Calu3 (cell line): ENCODE data around the gene PLEKHA8. TPM values are rescaled to one million over a fixed set of nuclear protein-coding genes. Genes with fewer than 3 reads are reported as not detected.

Experiments used
- BruUV-seq: library from RNA; stranded (reverse); fragments of 400-500 nt; replicated peaks from 2 replicates; lab custom pipeline; 2021; lab: Mats Ljungman, UMichigan
- CTCF ChIA-PET: fragments of 300-600 bp; sonication (Branson Sonifier 250); formaldehyde crosslinking; loops from one replicate; lab custom pipeline; 2022; ENCODE audit warnings: antibody characterized with exemption; lab: Charles Lee
- DNase-seq: peaks from one replicate; pipeline ENCODE4 v3.0.0; 2022
- H3K27ac Mint-ChIP-seq: one replicate; pipeline ENCODE4 v1.8.0; 2022; ENCODE audit warnings: mixed read lengths; ENCODE audit not compliant: unreplicated experiment
- H3K27me3 Mint-ChIP-seq: one replicate; pipeline ENCODE4 v1.8.0; 2022; ENCODE audit warnings: mixed read lengths; ENCODE audit not compliant: unreplicated experiment
- H3K36me3 Mint-ChIP-seq: one replicate; pipeline ENCODE4 v1.8.0; 2022; ENCODE audit warnings: mild to moderate bottlenecking, moderate library complexity, mixed read lengths; ENCODE audit not compliant: insufficient read depth, unreplicated experiment
- H3K4me1 Mint-ChIP-seq: one replicate; pipeline ENCODE4 v1.8.0; 2022; ENCODE audit warnings: mild to moderate bottlenecking, low read depth, mixed read lengths; ENCODE audit not compliant: unreplicated experiment
- H3K4me3 Mint-ChIP-seq: one replicate; pipeline ENCODE4 v1.8.0; 2022; ENCODE audit warnings: mild to moderate bottlenecking, low read depth, moderate library complexity, mixed read lengths; ENCODE audit not compliant: unreplicated experiment
- H3K9me3 Mint-ChIP-seq: one replicate; pipeline ENCODE4 v1.8.0; 2022; ENCODE audit warnings: low read depth, mixed read lengths; ENCODE audit not compliant: unreplicated experiment
- intact Hi-C: fragments of 100-400 bp; cut with micrococcal nuclease; formaldehyde crosslinking; loops from one replicate; pipeline ENCODE4 v1.10.0; 2022; ENCODE audit not compliant: unreplicated experiment
- total RNA-seq: library from RNA; stranded (reverse); gene quantifications from 2 replicates; pipeline ENCODE4 v1.2.3, GENCODE V29; 2022
- TF ChIP-seq, protein P1 (sequence below): fragments of 200-600 bp; IDR thresholded peaks from one replicate; pipeline ENCODE4 v1.8.0; 2022; ENCODE audit warnings: antibody characterized with exemption; ENCODE audit not compliant: unreplicated experiment

Gene PLEKHA8
- total RNA-seq, 1 experiment from 2014 or later = 27.6 TPM

DNA sequence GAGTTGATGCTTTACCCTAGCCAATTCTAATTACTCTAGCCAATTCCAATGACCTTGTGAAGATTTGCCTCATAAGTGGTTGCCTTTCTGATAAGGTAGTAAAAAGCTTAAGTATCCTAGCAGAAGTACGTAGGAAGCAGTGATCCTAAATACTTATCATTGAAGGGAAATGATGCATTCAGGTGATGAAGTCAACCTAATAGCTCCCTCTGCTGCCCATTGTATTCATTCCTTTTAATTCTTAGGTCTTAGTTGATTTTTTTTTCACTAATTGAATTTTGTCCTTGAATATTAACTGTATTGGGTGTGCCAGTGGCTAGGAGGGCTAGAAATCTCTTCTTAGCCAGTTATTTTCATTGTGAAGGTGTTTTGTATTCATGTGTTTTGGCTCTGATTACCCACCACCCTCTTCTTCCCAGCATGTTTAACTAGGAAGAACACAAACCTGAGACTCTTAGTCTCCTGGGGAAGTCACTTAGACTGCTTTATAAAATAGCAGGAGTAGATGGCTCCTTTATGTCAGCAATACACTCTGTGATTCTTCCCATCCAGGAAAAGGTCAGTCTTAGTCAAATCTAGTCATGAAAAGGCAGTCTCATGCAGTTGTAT is 46.3 kb downstream of the PLEKHA8 start:
- Mint-ChIP-seq H3K27ac (no peak overlapping the region), H3K36me3 (no peaks in the 10 kb centered on the region), H3K4me1 (no peaks in the 10 kb centered on the region), H3K4me3 (no peak overlapping the region), H3K9me3 (no peaks in the 10 kb centered on the region), H3K27me3 (no peaks in the 10 kb centered on the region)
- CTCF ChIA-PET = interaction anchor here (0.5 to 1.4 kb wide), 15 partner anchors 8 to 1153 kb away, joined by 3 to 10 read pairs (median 4); no protein-coding TSS in a partner anchor
- intact Hi-C loops = no loop called here
- TF ChIP-seq, protein P1, sequence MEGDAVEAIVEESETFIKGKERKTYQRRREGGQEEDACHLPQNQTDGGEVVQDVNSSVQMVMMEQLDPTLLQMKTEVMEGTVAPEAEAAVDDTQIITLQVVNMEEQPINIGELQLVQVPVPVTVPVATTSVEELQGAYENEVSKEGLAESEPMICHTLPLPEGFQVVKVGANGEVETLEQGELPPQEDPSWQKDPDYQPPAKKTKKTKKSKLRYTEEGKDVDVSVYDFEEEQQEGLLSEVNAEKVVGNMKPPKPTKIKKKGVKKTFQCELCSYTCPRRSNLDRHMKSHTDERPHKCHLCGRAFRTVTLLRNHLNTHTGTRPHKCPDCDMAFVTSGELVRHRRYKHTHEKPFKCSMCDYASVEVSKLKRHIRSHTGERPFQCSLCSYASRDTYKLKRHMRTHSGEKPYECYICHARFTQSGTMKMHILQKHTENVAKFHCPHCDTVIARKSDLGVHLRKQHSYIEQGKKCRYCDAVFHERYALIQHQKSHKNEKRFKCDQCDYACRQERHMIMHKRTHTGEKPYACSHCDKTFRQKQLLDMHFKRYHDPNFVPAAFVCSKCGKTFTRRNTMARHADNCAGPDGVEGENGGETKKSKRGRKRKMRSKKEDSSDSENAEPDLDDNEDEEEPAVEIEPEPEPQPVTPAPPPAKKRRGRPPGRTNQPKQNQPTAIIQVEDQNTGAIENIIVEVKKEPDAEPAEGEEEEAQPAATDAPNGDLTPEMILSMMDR = peak; percentile 54
- BruUV-seq = no TSS peak
- DNase-seq = peak; percentile 23

DNA sequence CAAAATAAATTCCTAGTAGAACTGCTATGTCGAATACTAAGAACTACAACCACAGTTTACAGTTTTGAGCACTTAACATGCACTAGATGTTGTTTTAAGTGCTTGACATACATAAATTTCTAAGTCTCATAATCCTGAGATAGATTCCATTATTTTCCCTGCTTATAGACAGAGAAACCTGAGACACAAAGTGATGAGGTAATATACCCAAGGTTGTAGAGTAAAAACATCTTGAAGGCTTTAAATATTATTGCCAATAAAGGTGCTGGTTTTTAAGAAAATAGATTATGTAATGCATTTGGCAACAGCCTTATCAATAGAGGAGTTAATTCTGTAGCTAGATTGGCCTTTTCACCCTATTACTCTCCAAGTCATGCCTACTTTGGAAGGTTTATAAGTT is 48.2 kb downstream of the PLEKHA8 start:
- Mint-ChIP-seq H3K4me1 (no peaks in the 10 kb centered on the region), H3K9me3 (no peaks in the 10 kb centered on the region), H3K27ac (no peak overlapping the region), H3K36me3 (no peaks in the 10 kb centered on the region), H3K27me3 (no peaks in the 10 kb centered on the region), H3K4me3 (no peak overlapping the region)
- TF ChIP-seq, protein P1 = no peak
- no peak for DNase-seq
- CTCF ChIA-PET = no interaction called here
- no TSS peak for BruUV-seq
- intact Hi-C loops = no loop called here

DNA sequence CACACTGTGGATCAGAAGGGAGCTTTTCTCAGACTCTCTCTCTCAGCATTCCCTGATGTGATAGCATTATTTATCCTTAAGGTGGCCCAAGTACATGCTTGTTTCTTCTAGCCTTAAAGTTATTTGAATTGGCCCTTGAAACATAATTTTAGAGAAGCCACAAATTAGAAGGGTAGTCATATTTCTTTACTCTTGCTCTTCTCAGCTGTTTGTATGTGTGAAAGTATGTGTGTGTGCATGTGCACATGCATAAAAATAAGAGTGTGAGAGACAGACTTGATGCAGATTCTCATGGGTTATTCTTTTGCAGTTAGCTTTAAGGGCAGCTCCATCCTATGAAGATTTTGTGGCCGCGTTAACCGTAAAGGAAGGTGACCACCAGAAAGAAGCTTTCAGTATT is 50.1 kb downstream of the PLEKHA8 start:
- Mint-ChIP-seq H3K4me1 (no peaks in the 10 kb centered on the region), H3K27me3 (no peaks in the 10 kb centered on the region), H3K27ac (no peak overlapping the region), H3K4me3 (no peak overlapping the region), H3K36me3 (no peaks in the 10 kb centered on the region), H3K9me3 (no peaks in the 10 kb centered on the region)
- no peak for DNase-seq
- CTCF ChIA-PET = no interaction called here
- intact Hi-C loops = no loop called here
- TF ChIP-seq, protein P1 = no peak
- no TSS peak for BruUV-seq

DNA sequence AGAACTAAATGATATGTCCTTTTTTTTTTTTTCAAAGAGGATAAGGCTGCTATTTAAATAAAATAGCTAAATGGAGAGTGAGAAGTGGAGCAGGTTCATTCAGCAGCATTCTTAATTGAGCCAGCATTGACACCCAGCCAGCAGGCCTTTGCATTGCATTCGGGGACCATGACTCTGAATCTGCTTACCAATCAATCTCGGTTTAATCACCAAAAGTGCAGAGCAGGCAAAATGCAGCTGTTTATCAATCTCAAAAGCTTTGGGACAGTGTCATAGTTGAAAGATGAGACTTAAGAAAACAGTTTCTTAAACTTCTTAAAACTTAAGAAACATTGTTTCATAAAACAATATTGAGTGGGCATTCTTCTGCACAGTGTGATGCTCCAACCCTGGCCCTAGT is 51.7 kb downstream of the PLEKHA8 start:
- Mint-ChIP-seq H3K27me3 (no peaks in the 10 kb centered on the region), H3K36me3 (no peaks in the 10 kb centered on the region), H3K4me3 (no peak overlapping the region), H3K4me1 (no peaks in the 10 kb centered on the region), H3K9me3 (no peaks in the 10 kb centered on the region), H3K27ac (no peak overlapping the region)
- intact Hi-C loops = loop anchor here (10.0 kb wide), 1 partner anchor 325 kb away; no protein-coding TSS in a partner anchor
- no peak for DNase-seq
- TF ChIP-seq, protein P1 = no peak
- no TSS peak for BruUV-seq
- CTCF ChIA-PET = no interaction called here
